ENCODE measurements around the gene CPM.

DNA sequence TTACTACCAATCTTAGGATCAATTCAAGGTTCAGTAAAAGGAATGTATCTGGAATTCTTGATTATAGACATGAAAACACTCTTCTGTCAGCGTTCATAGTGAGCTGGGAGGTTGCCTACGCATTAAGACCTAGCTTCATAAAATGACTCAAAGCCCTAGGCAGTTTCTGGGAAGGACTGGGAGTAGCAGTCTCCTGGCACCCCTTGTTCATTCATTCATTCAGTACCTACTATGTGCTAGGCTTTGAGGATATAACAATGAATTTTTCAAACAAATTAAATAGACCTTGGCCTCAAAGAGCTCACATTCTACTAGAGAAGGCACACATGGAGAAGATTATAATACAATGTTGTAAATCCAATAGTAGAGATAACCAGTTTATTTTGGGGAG lies 78.9 kb downstream of the CPM start:
- no peak for TF ChIP-seq NR2C1 (IDR thresholded peaks at IDR 0.05)
- no peak for TF ChIP-seq NR2C2 (IDR thresholded peaks at IDR 0.05; ENCODE audit: borderline replicate concordance, control insufficient read depth, insufficient read length, low read depth)
- TF ChIP-seq, protein P1, sequence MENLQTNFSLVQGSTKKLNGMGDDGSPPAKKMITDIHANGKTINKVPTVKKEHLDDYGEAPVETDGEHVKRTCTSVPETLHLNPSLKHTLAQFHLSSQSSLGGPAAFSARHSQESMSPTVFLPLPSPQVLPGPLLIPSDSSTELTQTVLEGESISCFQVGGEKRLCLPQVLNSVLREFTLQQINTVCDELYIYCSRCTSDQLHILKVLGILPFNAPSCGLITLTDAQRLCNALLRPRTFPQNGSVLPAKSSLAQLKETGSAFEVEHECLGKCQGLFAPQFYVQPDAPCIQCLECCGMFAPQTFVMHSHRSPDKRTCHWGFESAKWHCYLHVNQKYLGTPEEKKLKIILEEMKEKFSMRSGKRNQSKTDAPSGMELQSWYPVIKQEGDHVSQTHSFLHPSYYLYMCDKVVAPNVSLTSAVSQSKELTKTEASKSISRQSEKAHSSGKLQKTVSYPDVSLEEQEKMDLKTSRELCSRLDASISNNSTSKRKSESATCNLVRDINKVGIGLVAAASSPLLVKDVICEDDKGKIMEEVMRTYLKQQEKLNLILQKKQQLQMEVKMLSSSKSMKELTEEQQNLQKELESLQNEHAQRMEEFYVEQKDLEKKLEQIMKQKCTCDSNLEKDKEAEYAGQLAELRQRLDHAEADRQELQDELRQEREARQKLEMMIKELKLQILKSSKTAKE (IDR thresholded peaks at IDR 0.05; ENCODE audit: low read depth, poor library complexity, severe bottlenecking): no peak
- TF ChIP-seq TCF3 (IDR thresholded peaks at IDR 0.05; ENCODE audit: borderline replicate concordance, insufficient read depth, low read depth, low read length): no peak
- no peak for TF ChIP-seq HDAC6 (IDR thresholded peaks at IDR 0.05; ENCODE audit: unreplicated experiment)
- no peak for TF ChIP-seq PAX8 (IDR thresholded peaks at IDR 0.05)
- TF ChIP-seq, protein P2, sequence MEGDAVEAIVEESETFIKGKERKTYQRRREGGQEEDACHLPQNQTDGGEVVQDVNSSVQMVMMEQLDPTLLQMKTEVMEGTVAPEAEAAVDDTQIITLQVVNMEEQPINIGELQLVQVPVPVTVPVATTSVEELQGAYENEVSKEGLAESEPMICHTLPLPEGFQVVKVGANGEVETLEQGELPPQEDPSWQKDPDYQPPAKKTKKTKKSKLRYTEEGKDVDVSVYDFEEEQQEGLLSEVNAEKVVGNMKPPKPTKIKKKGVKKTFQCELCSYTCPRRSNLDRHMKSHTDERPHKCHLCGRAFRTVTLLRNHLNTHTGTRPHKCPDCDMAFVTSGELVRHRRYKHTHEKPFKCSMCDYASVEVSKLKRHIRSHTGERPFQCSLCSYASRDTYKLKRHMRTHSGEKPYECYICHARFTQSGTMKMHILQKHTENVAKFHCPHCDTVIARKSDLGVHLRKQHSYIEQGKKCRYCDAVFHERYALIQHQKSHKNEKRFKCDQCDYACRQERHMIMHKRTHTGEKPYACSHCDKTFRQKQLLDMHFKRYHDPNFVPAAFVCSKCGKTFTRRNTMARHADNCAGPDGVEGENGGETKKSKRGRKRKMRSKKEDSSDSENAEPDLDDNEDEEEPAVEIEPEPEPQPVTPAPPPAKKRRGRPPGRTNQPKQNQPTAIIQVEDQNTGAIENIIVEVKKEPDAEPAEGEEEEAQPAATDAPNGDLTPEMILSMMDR (IDR thresholded peaks at IDR 0.05 in 2 of 3, conservative IDR thresholded peaks at IDR 0.05 in 1 of 3; ENCODE audit: control insufficient read depth in 2 of 3, extremely low read depth in 1 of 3, insufficient read depth in 1 of 3, low read depth in 3 of 3, low read length in 3 of 3): no peak
- no peak for TF ChIP-seq TAF1 (IDR thresholded peaks at IDR 0.05; ENCODE audit: borderline replicate concordance, low read depth, low read length)
- TF ChIP-seq SMC3 (IDR thresholded peaks at IDR 0.05; ENCODE audit: borderline replicate concordance, low read length): no peak
- TF ChIP-seq NRF1 (conservative IDR thresholded peaks at IDR 0.05; ENCODE audit: low read depth, low read length): no peak

Measured in GM12878 (cell line).